ENCODE measurements around the gene FPGT.

- TF ChIP-seq SNAPC5 (CRISPR knock-in tag; IDR thresholded peaks at IDR 0.05) = no peak
- no peak for TF ChIP-seq ZNF740 (CRISPR knock-in tag; IDR thresholded peaks at IDR 0.05)
- no peak for TF ChIP-seq ZNF740 (tag; IDR thresholded peaks at IDR 0.05)
- TF ChIP-seq ZNF592 (IDR thresholded peaks at IDR 0.05) = no peak
- no peak for TF ChIP-seq E2F1 (CRISPR knock-in tag; IDR thresholded peaks at IDR 0.05)
- no peak for TF ChIP-seq CTCF (IDR thresholded peaks at IDR 0.05 in 2 of 3, conservative IDR thresholded peaks at IDR 0.05 in 1 of 3; ENCODE audit: insufficient read depth in 2 of 3, low read depth in 1 of 3, low read length in 3 of 3)
- no peak for TF ChIP-seq RFX5 (IDR thresholded peaks at IDR 0.05; ENCODE audit: low read depth, low read length)
- TF ChIP-seq NKRF (IDR thresholded peaks at IDR 0.05; ENCODE audit: borderline replicate concordance) = no peak
- TF ChIP-seq SMC3 (conservative IDR thresholded peaks at IDR 0.05; ENCODE audit: insufficient read depth, low read depth, low read length) = no peak
- TF ChIP-seq ZNF124 (CRISPR knock-in tag; IDR thresholded peaks at IDR 0.05) = no peak
- TF ChIP-seq MLX (CRISPR knock-in tag; conservative IDR thresholded peaks at IDR 0.05) = no peak
- no peak for TF ChIP-seq FOXK2 (conservative IDR thresholded peaks at IDR 0.05 in 1 of 2, IDR thresholded peaks at IDR 0.05 in 1 of 2; ENCODE audit: low read depth in 2 of 2)
Measured at GRCh38 chr1:74195339-74195738, 2.7 kb upstream of the FPGT start.

Data from K562 (cell line).